NK-92 (cell line): ENCODE data around the gene WWOX.
"Not testable (repeated sequence)": the region's sequence is repeated elsewhere in the genome, so short reads cannot be mapped to it uniquely, and the experiment has no call there.

Experiments
- DNase-seq: peaks from one replicate; lab custom pipeline; 2025; ENCODE audit not compliant: unreplicated experiment; lab: John Stamatoyannopoulos, UW

The WWOX gene

GRCh38 chr16:79210607-79211006 lies 1111.2 kb downstream of the WWOX start:
- no peak for DNase-seq

GRCh38 chr16:79211586-79211985 lies 1112.1 kb downstream of the WWOX start:
- no peak for DNase-seq

- no peak for DNase-seq
Measured at GRCh38 chr16:79212114-79212791, 1112.8 kb downstream of the WWOX start.

- DNase-seq = no peak
Measured at GRCh38 chr16:79213214-79213613, 1113.8 kb downstream of the WWOX start.

- DNase-seq = no peak
Measured at GRCh38 chr16:79215289-79215688, 1115.8 kb downstream of the WWOX start.

- DNase-seq = no peak
Measured at GRCh38 chr16:79217375-79218011, 1118.0 kb downstream of the WWOX start.

- DNase-seq = no peak
Measured at GRCh38 chr16:79218351-79218750, 1118.9 kb downstream of the WWOX start.

GRCh38 chr16:79225994-79226393 lies 1126.5 kb downstream of the WWOX start:
- not testable (repeated sequence) for DNase-seq

- no peak for DNase-seq
Measured at GRCh38 chr16:79229361-79229760, 1129.9 kb downstream of the WWOX start.

- DNase-seq = not testable (repeated sequence)
Measured at GRCh38 chr16:79245700-79246099, 1146.2 kb downstream of the WWOX start.

GRCh38 chr16:79247386-79247785 lies 1147.9 kb downstream of the WWOX start:
- no peak for DNase-seq

- DNase-seq = no peak
Measured at GRCh38 chr16:79248351-79248750, 1148.9 kb downstream of the WWOX start.

- no peak for DNase-seq
Measured at GRCh38 chr16:79250502-79251098, 1151.1 kb downstream of the WWOX start.

- DNase-seq = no peak
Measured at GRCh38 chr16:79253100-79253631, 1153.7 kb downstream of the WWOX start.

GRCh38 chr16:79257953-79258490 lies 1158.6 kb downstream of the WWOX start:
- no peak for DNase-seq

GRCh38 chr16:79260890-79261289 lies 1161.4 kb downstream of the WWOX start:
- not testable (repeated sequence) for DNase-seq

GRCh38 chr16:79261481-79261940 lies 1162.1 kb downstream of the WWOX start:
- no peak for DNase-seq

GRCh38 chr16:79261944-79262552 lies 1162.6 kb downstream of the WWOX start:
- DNase-seq = no peak
